ENCODE measurements around the gene HSPA12A. TPM values are rescaled to one million over a fixed set of nuclear protein-coding genes. Genes with fewer than 3 reads are reported as not detected.

The HSPA12A gene
- total RNA-seq, 1 experiment from 2014 or later: 1.4 TPM

DNA sequence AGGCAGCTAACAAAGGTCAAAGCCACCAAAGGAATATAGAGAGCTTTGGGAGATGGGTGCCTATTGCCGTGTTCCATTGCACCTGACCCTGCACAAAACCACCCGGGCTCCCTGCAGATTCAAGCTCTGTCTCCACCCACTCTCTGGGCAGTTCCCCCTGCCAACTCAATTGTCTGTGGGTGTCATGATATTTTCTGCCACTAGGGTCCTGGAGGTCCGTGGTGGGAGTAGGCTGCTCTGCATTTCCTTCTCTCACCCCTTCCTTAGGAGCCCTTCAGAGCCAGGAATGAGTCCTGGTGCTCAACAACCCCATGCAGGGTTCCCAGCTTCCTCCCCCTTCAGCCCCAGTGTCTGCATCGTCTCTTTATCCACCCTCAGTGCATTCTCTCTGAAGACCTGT, 87.5 kb downstream of the HSPA12A start:
- Histone ChIP-seq H3K36me3 (ENCODE audit: insufficient read depth, low read length, poor library complexity, severe bottlenecking) (no peaks in the 10 kb centered on the region), H3K9me3 (ENCODE audit: low read depth, low read length, poor library complexity, severe bottlenecking) (no peaks in the 10 kb centered on the region), H3K27me3 (replicated peaks; ENCODE audit: insufficient read depth, low read depth, low read length, poor library complexity) (peaks cover 18% of the 10 kb centered on the region), H3K4me1 (ENCODE audit: insufficient read depth, low read length, poor library complexity, severe bottlenecking) (no peaks in the 10 kb centered on the region), H3K4me3 (ENCODE audit: low read depth, low read length, poor library complexity, severe bottlenecking) (no peak overlapping the region), H3K27ac (ENCODE audit: low read depth, low read length, poor library complexity, severe bottlenecking) (no peak overlapping the region)
- no TSS peak for BruUV-seq (replicated peaks)
- intact Hi-C loops (cut with micrococcal nuclease; ENCODE audit: unreplicated experiment): no loop called here
- POLR2A ChIA-PET (ENCODE audit: low non-redundant PET): no interaction called here
- TF ChIP-seq, protein P1, sequence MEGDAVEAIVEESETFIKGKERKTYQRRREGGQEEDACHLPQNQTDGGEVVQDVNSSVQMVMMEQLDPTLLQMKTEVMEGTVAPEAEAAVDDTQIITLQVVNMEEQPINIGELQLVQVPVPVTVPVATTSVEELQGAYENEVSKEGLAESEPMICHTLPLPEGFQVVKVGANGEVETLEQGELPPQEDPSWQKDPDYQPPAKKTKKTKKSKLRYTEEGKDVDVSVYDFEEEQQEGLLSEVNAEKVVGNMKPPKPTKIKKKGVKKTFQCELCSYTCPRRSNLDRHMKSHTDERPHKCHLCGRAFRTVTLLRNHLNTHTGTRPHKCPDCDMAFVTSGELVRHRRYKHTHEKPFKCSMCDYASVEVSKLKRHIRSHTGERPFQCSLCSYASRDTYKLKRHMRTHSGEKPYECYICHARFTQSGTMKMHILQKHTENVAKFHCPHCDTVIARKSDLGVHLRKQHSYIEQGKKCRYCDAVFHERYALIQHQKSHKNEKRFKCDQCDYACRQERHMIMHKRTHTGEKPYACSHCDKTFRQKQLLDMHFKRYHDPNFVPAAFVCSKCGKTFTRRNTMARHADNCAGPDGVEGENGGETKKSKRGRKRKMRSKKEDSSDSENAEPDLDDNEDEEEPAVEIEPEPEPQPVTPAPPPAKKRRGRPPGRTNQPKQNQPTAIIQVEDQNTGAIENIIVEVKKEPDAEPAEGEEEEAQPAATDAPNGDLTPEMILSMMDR (conservative IDR thresholded peaks at IDR 0.05; ENCODE audit: low read depth, low read length): peak; percentile 50
- TF ChIP-seq EZH2 (IDR thresholded peaks at IDR 0.05; ENCODE audit: borderline replicate concordance, low read depth, low read length, poor library complexity, severe bottlenecking): no peak
- DNase-seq (ENCODE audit: low spot score): peak; percentile 49
- CTCF ChIA-PET: no interaction called here

GRCh38 chr10:116653885-116654284, 88.5 kb downstream of the HSPA12A start:
- Histone ChIP-seq H3K36me3 (ENCODE audit: insufficient read depth, low read length, poor library complexity, severe bottlenecking) (no peaks in the 10 kb centered on the region), H3K4me1 (ENCODE audit: insufficient read depth, low read length, poor library complexity, severe bottlenecking) (no peaks in the 10 kb centered on the region), H3K4me3 (ENCODE audit: low read depth, low read length, poor library complexity, severe bottlenecking) (no peak overlapping the region), H3K9me3 (ENCODE audit: low read depth, low read length, poor library complexity, severe bottlenecking) (no peaks in the 10 kb centered on the region), H3K27ac (ENCODE audit: low read depth, low read length, poor library complexity, severe bottlenecking) (no peak overlapping the region), H3K27me3 (replicated peaks; ENCODE audit: insufficient read depth, low read depth, low read length, poor library complexity) (peaks cover 18% of the 10 kb centered on the region)
- DNase-seq (ENCODE audit: low spot score): no peak
- POLR2A ChIA-PET (ENCODE audit: low non-redundant PET): no interaction called here
- BruUV-seq (replicated peaks): no TSS peak
- CTCF ChIA-PET: no interaction called here
- intact Hi-C loops (cut with micrococcal nuclease; ENCODE audit: unreplicated experiment): no loop called here
- TF ChIP-seq EZH2 (IDR thresholded peaks at IDR 0.05; ENCODE audit: borderline replicate concordance, low read depth, low read length, poor library complexity, severe bottlenecking): no peak
- TF ChIP-seq, protein P1 (conservative IDR thresholded peaks at IDR 0.05; ENCODE audit: low read depth, low read length): no peak

- CTCF ChIA-PET: interaction anchor here (0.7 kb wide), 1 partner anchor 57 kb away, joined by 4 read pairs; no protein-coding TSS in a partner anchor
Measured at GRCh38 chr10:116648903-116649302, 93.5 kb downstream of the HSPA12A start.

More at GRCh38 chr10:116648903-116649302, 93.5 kb downstream of the HSPA12A start:
- no peak for DNase-seq (ENCODE audit: low spot score)
- no peaks in the 10 kb centered on the region for H3K4me1 ChIP-seq (ENCODE audit: insufficient read depth, low read length, poor library complexity, severe bottlenecking)
- H3K9me3 ChIP-seq (ENCODE audit: low read depth, low read length, poor library complexity, severe bottlenecking): no peaks in the 10 kb centered on the region
- H3K4me3 ChIP-seq (ENCODE audit: low read depth, low read length, poor library complexity, severe bottlenecking): no peak overlapping the region
- no peak overlapping the region for H3K27ac ChIP-seq (ENCODE audit: low read depth, low read length, poor library complexity, severe bottlenecking)
- POLR2A ChIA-PET (ENCODE audit: low non-redundant PET): no interaction called here
- intact Hi-C loops (cut with micrococcal nuclease; ENCODE audit: unreplicated experiment): no loop called here
- no peaks in the 10 kb centered on the region for H3K36me3 ChIP-seq (ENCODE audit: insufficient read depth, low read length, poor library complexity, severe bottlenecking)
- no peak for TF ChIP-seq EZH2 (IDR thresholded peaks at IDR 0.05; ENCODE audit: borderline replicate concordance, low read depth, low read length, poor library complexity, severe bottlenecking)
- TF ChIP-seq, protein P1 (conservative IDR thresholded peaks at IDR 0.05; ENCODE audit: low read depth, low read length): no peak
- peaks cover 36% of the 10 kb centered on the region for H3K27me3 ChIP-seq (replicated peaks; ENCODE audit: insufficient read depth, low read depth, low read length, poor library complexity)
- BruUV-seq (replicated peaks): no TSS peak

All from A673 (cell line).